WTC11 (cell line): Measurements from ENCODE around the gene SLC38A8. TPM values are rescaled to one million over a fixed set of nuclear protein-coding genes. Genes with fewer than 3 reads are reported as not detected.

Source experiments
- ATAC-seq: fragments of 200-7000 bp; cut with Tn5 transposase; 2 replicates; pipeline ENCODE4 v1.10.0; 2021; ENCODE audit warnings: mild to moderate bottlenecking, moderate library complexity
- CTCF ChIA-PET: fragments of 300-600 bp; sonication (Branson Sonifier 250); formaldehyde crosslinking; loops from one replicate; lab custom pipeline; 2021; ENCODE audit warnings: antibody characterized with exemption; lab: Charles Lee
- POLR2A ChIA-PET: fragments of 350-600 bp; sonication (Branson Sonifier 250); formaldehyde crosslinking; loops from one replicate; lab custom pipeline; 2021; ENCODE audit warnings: antibody characterized with exemption; lab: Charles Lee
- DNase-seq: peaks from one replicate; pipeline ENCODE4 v3.0.0; 2021; ENCODE audit warnings: low spot score
- H3K27ac Mint-ChIP-seq: 2 replicates; pipeline ENCODE4 v1.8.0; 2021; ENCODE audit warnings: mixed read lengths
- H3K27me3 Mint-ChIP-seq: 2 replicates; pipeline ENCODE4 v1.8.0; 2021; ENCODE audit warnings: low read depth, mild to moderate bottlenecking, moderate library complexity, mixed read lengths
- H3K36me3 Mint-ChIP-seq: 2 replicates; pipeline ENCODE4 v1.8.0; 2021; ENCODE audit warnings: mixed read lengths
- H3K4me1 Mint-ChIP-seq: 2 replicates; pipeline ENCODE4 v1.8.0; 2022; ENCODE audit warnings: mixed read lengths
- H3K4me3 Mint-ChIP-seq: 2 replicates; pipeline ENCODE4 v1.8.0; 2021; ENCODE audit warnings: mild to moderate bottlenecking, moderate library complexity, mixed read lengths
- H3K9me3 Mint-ChIP-seq: 2 replicates; pipeline ENCODE4 v1.8.0; 2021; ENCODE audit warnings: mixed read lengths
- ARID4B ChIP-seq: sonication (generic); formaldehyde crosslinking; IDR thresholded peaks from 2 replicates; pipeline ENCODE4 v1.8.0; 2023; ENCODE audit warnings: missing genetic modification reagents, mild to moderate bottlenecking, borderline replicate concordance
- ATF2 ChIP-seq: sonication (generic); formaldehyde crosslinking; IDR thresholded peaks from 2 replicates; pipeline ENCODE4 v1.8.1; 2022; ENCODE audit warnings: low read depth, missing genetic modification reagents, borderline replicate concordance
- E2F4 ChIP-seq: sonication (generic); formaldehyde crosslinking; IDR thresholded peaks from 2 replicates; pipeline ENCODE4 v1.8.1; 2022; ENCODE audit warnings: low read depth, mild to moderate bottlenecking, moderate library complexity, missing genetic modification reagents, borderline replicate concordance
- GABPB1 ChIP-seq: sonication (generic); formaldehyde crosslinking; IDR thresholded peaks from 2 replicates; pipeline ENCODE4 v1.8.1; 2023; ENCODE audit warnings: mild to moderate bottlenecking, missing genetic modification reagents
- KAT7 ChIP-seq: sonication (generic); formaldehyde crosslinking; IDR thresholded peaks from 2 replicates; pipeline ENCODE4 v1.8.1; 2023; ENCODE audit warnings: missing genetic modification reagents, mild to moderate bottlenecking, borderline replicate concordance
- OVOL2 ChIP-seq: fragments of 250-450 bp; sonication (Bioruptor Pico); IDR thresholded peaks from 2 replicates; pipeline ENCODE4 v1.9.0; 2021; ENCODE audit warnings: mild to moderate bottlenecking, borderline replicate concordance
- PRRX2 ChIP-seq: fragments of 250-450 bp; sonication (Bioruptor Pico); IDR thresholded peaks from 2 replicates; pipeline ENCODE4 v1.8.0; 2021; ENCODE audit warnings: mild to moderate bottlenecking
- ZNF423 ChIP-seq: fragments of 250-450 bp; sonication (Bioruptor Pico); IDR thresholded peaks from 2 replicates; pipeline ENCODE4 v2.1.2; 2022; ENCODE audit warnings: mild to moderate bottlenecking, moderate library complexity
- total RNA-seq: library from RNA; stranded (reverse); gene quantifications from 3 replicates; pipeline ENCODE4 v1.2.3, GENCODE V29; 2021
- TF ChIP-seq, protein P1 (sequence below): sonication (generic); formaldehyde crosslinking; IDR thresholded peaks from 2 replicates; pipeline ENCODE4 v1.8.0; 2022; ENCODE audit warnings: missing genetic modification reagents
- TF ChIP-seq, protein P2 (sequence below): fragments of 250-450 bp; sonication (Bioruptor Pico); IDR thresholded peaks from 2 replicates; pipeline ENCODE4 v1.9.0; 2021; ENCODE audit warnings: mild to moderate bottlenecking
- TF ChIP-seq, protein P3 (sequence below): sonication (generic); formaldehyde crosslinking; IDR thresholded peaks from 2 replicates; pipeline ENCODE4 v1.8.1; 2023; ENCODE audit warnings: mild to moderate bottlenecking, missing genetic modification reagents, moderate library complexity

SLC38A8 gene
- total RNA-seq, 1 experiment from 2014 or later: not detected

- TF ChIP-seq, protein P1, sequence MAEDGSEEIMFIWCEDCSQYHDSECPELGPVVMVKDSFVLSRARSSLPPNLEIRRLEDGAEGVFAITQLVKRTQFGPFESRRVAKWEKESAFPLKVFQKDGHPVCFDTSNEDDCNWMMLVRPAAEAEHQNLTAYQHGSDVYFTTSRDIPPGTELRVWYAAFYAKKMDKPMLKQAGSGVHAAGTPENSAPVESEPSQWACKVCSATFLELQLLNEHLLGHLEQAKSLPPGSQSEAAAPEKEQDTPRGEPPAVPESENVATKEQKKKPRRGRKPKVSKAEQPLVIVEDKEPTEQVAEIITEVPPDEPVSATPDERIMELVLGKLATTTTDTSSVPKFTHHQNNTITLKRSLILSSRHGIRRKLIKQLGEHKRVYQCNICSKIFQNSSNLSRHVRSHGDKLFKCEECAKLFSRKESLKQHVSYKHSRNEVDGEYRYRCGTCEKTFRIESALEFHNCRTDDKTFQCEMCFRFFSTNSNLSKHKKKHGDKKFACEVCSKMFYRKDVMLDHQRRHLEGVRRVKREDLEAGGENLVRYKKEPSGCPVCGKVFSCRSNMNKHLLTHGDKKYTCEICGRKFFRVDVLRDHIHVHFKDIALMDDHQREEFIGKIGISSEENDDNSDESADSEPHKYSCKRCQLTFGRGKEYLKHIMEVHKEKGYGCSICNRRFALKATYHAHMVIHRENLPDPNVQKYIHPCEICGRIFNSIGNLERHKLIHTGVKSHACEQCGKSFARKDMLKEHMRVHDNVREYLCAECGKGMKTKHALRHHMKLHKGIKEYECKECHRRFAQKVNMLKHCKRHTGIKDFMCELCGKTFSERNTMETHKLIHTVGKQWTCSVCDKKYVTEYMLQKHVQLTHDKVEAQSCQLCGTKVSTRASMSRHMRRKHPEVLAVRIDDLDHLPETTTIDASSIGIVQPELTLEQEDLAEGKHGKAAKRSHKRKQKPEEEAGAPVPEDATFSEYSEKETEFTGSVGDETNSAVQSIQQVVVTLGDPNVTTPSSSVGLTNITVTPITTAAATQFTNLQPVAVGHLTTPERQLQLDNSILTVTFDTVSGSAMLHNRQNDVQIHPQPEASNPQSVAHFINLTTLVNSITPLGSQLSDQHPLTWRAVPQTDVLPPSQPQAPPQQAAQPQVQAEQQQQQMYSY (CRISPR knock-in tag): no peak
- TF ChIP-seq OVOL2 (CRISPR knock-in tag) (no peak), E2F4 (CRISPR knock-in tag) (no peak)
- ATAC-seq: no peak
- H3K36me3 Mint-ChIP-seq: 0 out of 2 replicates have a peak, but pooled peaks cover 3% of the 10 kb centered on the region
- H3K27me3 Mint-ChIP-seq: peaks cover 4% of the 10 kb centered on the region; the same call in 1 of the 2 replicates
- H3K4me3 Mint-ChIP-seq: no peak overlapping the region
- ChIA-PET CTCF (no interaction called here), POLR2A (no interaction called here)
- no peak overlapping the region for H3K27ac Mint-ChIP-seq
- peaks cover 17% of the 10 kb centered on the region for H3K9me3 Mint-ChIP-seq
- DNase-seq: no peak
- 0 out of 2 replicates have a peak, but pooled peaks cover 3% of the 10 kb centered on the region for H3K4me1 Mint-ChIP-seq
Observed at GRCh38 chr16:84036982-84037425, 5.6 kb downstream of the SLC38A8 start.

DNA sequence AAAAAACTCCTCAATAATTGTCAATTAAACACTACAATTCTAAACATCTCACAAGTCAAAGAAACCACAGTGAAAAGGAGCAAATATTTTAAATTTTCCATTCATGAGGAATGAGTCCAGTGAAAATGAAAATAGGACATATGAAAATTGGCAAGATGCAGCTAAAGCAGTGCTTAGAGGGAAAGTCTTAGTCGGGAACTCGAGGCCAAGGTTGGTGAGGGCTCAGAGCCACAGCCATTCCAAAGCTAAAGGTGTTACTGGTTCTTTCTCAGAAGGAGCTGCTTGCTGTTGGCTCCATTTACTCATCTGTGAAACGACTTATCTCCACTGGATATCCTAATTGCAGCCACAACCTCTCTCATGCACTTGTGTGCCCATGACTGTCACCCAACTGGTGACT, 6.5 kb downstream of the SLC38A8 start:
- TF ChIP-seq E2F4 (CRISPR knock-in tag) (no peak), ATF2 (CRISPR knock-in tag) (no peak), GABPB1 (CRISPR knock-in tag) (no peak), KAT7 (no peak), PRRX2 (CRISPR knock-in tag) (no peak), ZNF423 (no peak), ARID4B (no peak)
- TF ChIP-seq, protein P2, sequence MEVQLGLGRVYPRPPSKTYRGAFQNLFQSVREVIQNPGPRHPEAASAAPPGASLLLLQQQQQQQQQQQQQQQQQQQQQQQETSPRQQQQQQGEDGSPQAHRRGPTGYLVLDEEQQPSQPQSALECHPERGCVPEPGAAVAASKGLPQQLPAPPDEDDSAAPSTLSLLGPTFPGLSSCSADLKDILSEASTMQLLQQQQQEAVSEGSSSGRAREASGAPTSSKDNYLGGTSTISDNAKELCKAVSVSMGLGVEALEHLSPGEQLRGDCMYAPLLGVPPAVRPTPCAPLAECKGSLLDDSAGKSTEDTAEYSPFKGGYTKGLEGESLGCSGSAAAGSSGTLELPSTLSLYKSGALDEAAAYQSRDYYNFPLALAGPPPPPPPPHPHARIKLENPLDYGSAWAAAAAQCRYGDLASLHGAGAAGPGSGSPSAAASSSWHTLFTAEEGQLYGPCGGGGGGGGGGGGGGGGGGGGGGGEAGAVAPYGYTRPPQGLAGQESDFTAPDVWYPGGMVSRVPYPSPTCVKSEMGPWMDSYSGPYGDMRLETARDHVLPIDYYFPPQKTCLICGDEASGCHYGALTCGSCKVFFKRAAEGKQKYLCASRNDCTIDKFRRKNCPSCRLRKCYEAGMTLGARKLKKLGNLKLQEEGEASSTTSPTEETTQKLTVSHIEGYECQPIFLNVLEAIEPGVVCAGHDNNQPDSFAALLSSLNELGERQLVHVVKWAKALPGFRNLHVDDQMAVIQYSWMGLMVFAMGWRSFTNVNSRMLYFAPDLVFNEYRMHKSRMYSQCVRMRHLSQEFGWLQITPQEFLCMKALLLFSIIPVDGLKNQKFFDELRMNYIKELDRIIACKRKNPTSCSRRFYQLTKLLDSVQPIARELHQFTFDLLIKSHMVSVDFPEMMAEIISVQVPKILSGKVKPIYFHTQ: no peak
- TF ChIP-seq, protein P3, sequence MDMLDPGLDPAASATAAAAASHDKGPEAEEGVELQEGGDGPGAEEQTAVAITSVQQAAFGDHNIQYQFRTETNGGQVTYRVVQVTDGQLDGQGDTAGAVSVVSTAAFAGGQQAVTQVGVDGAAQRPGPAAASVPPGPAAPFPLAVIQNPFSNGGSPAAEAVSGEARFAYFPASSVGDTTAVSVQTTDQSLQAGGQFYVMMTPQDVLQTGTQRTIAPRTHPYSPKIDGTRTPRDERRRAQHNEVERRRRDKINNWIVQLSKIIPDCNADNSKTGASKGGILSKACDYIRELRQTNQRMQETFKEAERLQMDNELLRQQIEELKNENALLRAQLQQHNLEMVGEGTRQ (CRISPR knock-in tag): no peak
- TF ChIP-seq, all 79 proteins: peak for 0
- H3K27me3 Mint-ChIP-seq: peaks cover 4% of the 10 kb centered on the region; the same call in 1 of the 2 replicates
- H3K27ac Mint-ChIP-seq: no peak overlapping the region
- ATAC-seq (no peak), DNase-seq (no peak)
- peaks cover 17% of the 10 kb centered on the region for H3K9me3 Mint-ChIP-seq
- H3K36me3 Mint-ChIP-seq: 0 out of 2 replicates have a peak, but pooled peaks cover 3% of the 10 kb centered on the region
- H3K4me1 Mint-ChIP-seq: 0 out of 2 replicates have a peak, but pooled peaks cover 3% of the 10 kb centered on the region
- ChIA-PET POLR2A (no interaction called here), CTCF (no interaction called here)
- no peak overlapping the region for H3K4me3 Mint-ChIP-seq
